Activated T-cell treated with anti-CD3 and anti-CD28 coated beads for 24 hours (primary cell): ENCODE measurements around the gene AKR1E2.

Experiments used
- DNase-seq: peaks from one replicate; pipeline ENCODE4 v3.0.0-alpha.2; 2020; ENCODE audit warnings: low read depth

AKR1E2 gene

DNA sequence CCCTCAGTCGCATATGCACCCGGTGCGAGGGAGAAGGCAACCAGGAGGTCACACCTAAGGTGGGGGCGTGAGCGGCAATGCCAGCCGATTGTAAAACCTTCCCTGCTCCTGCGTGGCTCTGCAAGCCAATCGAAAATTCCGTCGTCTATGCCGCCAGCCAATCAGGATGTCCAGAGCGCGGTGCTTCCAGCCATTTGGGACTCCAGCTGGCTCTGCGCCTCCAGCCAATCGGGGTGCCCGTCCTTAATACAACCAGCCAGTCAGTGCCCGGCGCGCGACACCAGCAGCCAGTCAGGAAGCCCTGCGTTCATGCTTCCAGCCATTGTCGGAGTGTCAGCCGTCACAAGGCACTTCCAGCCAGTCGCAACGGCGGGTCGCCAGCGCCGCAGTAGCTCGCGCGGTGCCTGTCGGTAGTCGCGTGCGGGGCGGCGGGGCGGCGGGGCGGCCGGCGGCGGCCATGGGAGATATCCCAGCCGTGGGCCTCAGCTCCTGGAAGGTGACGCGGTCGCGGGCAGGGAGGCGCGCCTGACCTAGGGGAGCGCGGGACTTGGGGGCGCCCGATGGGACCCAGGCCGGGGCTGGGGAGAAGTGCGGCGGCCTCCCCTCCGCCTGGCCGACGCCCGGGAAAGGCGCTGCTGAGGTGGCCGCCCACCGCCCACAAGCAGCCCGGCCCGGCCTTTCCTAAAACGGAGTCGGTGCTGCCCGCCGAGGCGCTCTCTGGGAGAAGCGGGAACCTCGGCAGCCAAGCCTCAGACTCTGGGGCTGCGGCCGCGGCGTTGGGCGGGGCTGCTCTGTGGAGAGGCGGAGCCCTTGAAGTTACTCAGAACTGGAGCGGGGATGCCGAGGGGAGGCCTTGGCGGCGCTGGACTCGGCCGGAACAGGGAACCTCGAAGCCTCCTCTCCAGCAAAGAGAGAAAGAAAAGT, at the start of gene AKR1E2:
Gene AKR1E2 (plus strand): TSS at position 340 of the 924 bp plus-strand sequence. CDS start 118 bp downstream, at position 458.
- DNase-seq = peak; percentile 81

DNA sequence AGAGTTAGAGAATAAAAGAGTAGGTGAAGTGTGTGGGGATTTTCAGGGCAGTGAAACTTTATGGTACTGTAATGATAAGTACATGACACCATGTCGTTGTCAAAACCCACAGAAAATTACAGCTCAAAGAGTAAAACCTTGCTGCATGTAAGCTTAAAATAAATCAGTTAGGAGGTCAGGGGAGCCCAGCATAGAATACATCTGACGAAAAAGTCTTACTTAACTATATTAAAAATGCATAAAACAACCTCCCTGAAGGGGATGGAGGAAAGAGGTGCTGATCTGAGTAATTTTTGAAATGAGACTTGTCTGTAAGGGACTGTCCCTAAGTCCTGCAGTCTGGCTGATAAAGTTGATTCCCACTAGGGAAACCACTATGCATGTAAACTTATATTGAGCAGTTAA, 49.8 kb upstream of the AKR1E2 start:
- DNase-seq = no peak

DNA sequence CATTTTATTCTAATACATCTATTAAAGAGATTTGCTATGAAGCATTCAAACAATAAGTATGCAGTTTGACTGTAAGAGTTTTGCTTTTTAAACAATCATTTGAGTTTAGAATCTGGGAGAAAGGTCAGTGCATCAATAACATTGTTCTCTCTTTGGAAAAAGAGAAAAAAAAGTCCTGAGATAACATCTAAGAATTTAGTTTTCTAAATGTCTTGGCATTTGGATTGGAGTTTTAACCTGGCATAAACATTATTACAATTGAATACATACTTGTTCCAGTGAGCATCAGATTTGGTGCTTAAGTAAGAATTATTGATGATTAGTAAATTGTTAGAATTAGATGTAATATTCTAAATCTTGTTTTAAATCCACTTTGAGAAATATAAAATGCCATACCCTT, 47.2 kb upstream of the AKR1E2 start:
- no peak for DNase-seq

DNA sequence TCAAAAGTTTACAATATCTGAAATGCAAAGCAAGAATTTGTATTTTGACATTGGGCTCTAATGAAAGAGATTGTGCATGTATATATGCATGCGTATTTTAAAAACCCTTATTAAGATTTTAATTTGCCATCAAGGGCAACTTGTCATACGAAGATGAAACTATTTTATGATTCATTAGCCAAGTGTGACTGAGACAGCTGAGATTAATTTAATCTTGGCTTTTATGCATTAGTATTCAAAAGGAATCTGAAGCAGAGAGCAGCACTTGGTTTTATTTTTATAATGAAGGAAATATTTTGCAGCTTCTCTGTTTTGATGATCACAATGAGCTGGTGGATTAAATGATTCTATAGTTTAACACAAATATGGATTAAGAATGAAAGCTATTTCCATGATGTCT, 45.9 kb upstream of the AKR1E2 start:
- no peak for DNase-seq

DNA sequence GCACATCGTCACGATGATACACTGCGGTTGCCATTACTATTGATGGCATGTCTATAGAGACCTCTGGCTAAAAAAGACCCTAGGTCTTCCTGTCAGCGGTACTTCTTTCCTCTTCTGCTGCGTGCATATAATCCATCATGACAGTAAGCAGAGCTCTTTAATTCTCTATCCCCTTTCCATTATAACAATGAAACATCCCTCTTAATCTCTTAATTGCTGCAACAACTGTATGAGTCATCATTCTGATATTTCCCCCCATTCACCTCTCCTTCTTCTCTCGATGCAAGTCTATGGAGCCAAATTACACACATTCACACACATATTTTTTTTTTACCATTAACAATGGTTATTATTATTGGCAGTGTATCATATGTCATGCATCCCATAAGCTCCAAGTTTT, 45.2 kb upstream of the AKR1E2 start:
- DNase-seq = no peak

DNA sequence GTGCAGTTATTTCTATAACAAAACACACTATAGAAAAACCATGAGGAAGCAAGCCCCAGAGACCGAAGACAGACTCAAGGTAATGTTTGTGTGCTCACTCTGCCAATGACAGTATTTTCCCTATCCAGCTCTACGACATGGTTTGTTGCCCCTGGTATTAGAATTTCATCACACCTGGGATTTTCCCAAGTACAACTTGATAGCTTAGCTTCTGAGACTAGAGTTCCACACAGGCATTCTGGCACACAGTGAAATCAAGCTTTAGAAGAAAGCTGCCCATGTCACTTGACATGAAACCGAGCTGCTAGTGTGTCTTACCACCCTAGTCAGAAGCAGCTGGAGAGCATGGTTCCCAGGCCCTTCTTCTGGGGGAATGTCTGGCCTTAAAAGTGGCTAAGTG, 44.1 kb upstream of the AKR1E2 start:
- no peak for DNase-seq

DNA sequence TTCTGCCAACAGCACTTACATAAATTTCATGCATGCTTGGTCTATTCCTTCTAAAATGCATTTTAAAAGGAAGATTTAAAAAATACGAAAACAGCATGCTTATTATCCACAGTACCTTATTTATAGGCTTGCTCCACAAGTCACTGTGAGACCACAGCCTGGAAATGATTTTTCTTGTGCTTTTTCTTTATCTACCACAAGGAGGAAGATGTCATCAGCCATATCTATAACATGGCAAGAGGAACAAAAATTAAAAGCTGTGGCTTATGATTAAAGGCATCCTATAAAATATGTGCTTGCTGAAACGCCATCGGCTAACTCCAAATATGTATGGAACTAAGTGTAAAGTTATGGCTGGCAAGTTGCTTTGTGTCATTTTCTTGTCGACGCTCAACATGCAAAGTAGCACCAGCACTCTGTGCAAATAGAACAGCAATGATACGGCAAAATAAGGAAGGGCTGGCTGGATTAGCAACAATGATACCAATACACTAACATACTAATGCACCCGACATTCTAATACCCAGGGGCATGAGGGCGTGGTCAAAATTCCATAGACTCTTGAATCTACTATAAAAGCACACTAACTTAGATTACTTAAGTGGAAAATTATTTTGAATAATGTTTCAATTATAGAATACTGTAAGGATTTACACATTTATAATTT, 41.2 kb upstream of the AKR1E2 start:
- no peak for DNase-seq

DNA sequence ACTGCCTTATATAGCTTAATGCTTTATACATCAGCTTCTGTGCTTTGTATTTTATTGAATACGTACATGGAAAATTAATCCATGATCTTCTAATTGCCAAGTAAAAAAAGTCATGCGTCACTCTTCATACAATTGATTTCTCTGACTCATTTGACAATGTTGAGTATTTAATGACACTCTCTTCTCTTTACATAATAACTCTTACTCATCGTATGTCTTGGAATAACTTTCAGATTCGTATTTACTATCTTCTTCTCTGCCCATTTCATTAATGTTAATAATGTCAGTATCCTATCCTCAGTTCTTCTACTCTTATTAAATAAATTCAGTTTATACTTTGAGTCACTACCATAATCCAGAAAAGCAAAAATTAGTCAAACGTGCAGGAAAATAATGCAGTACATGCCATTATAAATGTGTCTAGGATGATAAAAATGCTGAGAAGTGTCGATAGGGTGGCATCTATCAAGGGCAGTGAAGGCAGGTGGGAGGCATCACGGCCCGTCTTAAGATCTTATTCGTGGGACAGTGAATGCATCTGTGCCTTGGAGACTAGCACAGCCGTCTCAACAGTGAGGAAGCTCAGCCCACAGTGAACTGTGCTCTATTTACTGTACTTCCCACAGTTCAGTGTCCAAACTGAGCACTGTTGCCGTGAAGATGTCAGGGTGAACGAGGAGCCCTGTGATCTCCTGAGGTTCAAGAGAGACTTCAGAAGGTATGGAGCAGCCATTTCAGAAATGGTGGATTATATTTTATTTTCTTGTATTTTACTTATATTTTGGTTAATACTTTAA, 39.8 kb upstream of the AKR1E2 start:
- no peak for DNase-seq

DNA sequence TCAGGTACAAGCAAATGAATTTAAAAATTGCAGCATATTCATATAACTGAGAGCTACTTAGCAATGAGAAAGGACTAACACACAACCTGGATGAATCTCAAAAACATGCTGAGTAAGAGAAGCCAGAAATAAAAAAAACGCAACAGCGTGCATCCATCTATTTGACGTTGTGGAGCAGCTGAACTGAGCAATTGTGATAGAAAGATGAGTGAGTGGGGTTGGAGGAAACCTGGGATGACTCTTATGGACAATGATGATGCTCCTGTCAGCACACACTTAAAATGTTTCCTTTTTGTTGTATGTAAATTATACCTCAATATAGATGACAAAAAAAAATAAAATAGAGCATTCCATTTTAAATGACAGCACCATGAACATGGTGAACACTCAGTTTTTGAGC, 36.0 kb upstream of the AKR1E2 start:
- DNase-seq = no peak

DNA sequence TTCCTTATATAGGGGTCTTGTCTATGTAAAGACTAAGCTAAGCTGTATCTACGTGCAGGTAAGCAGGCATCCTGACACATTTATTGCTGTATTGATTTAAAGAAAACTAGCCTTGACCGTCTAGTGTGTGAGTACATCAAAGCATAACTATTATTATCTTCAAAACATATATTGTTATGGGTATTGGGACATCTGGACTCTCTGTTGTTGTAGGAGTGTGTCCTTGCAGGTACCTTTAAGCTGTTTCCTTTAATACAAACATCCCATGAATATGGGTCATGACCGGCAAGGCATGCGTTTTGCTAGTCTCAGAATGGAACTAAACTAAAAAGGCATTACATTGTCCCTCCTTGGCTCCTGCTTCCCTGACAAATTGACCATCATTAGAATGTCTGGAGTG, 35.1 kb upstream of the AKR1E2 start:
- no peak for DNase-seq

DNA sequence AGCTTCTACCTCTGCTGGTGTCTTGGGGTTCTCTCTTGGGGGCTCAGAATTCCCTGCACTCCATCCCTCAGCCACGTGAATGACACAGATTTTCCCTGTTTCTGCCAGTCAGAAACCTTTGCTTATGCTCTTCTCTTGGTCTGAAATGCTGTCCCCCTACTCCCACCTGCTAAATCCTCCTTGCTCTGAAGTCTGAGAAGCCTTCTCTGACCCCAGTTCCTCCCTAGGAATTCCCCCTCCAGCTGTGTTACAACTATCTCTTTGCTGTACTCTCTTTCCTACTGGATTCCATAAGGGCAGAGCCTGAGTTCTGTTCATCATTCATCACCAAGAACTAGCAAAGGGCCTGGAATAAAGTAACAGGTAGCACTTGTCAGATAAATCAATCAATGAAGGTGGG, 33.6 kb upstream of the AKR1E2 start:
- DNase-seq = no peak

DNA sequence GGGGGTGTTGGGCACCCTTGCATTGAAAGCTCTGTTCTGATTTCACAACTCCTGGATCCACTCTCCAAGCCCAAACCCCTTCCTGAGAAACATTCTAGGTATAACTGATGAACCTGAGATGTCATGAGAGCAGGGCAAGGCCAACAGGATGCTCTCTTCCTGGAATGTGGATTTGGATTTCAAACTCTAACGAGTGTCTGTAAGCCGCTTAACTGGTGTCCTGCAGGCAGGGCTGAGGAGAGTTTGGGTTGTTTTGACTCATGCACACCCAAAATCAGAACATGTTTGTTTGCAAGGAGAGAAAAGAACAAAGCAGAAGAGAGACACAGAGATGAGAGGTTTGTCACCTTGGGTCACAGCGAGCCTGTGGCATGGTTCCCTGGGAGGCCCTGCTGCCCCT, 24.6 kb upstream of the AKR1E2 start:
- no peak for DNase-seq

DNA sequence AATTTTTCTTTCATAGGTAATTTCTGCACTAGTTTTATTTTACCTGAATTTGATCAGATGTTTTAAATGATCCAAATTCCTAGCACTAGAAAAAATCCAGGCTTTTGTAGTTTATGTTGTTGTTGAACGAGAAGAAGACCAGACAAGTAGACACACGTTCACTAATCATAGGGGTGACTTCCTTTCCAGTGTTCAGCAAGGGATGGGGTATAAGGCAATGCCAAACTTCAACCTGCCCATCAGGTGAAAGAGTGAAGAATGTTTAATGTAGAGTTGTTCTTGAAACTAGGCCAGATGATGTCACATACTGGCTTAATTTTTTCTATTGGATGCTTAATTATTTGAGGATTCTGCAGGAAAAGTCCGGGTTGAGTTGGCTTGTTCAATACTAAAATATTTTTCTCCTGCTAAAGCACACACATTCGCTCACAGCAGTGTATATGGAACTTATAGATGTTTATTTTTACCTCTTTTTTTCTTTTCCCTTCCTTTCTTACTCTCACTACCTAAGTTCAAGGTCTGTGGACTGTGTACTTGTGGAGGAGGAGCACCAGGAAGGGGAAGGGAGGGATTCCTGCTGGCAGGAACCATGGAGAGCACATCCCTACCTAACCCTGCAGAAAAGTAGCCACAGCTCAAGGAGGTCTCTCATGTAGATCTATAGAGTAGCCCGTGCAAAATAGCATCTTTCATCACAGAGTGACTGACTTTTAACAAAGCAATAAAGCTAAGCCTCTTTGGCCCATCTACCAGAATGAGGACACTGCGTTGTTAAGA, 23.1 kb upstream of the AKR1E2 start:
- no peak for DNase-seq

DNA sequence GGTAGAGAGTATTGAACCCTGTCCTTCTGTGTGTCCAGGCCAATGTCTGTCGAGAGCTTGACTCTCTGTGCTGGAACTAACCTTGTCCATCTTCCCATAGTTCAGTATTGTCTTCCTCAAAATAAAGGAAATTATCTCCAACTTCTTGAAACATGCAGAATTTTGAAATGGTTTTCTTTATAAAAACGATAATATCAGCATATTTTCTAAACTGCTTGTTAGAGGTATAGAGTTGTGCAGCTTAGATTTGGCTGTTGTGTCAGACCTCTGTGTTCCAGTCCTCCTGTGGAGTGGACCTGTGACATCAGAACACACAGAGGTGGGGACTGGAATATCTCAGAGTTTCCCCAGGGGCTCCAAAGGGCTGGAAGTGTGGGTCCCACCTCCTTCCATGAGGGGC, 22.2 kb upstream of the AKR1E2 start:
- no peak for DNase-seq

DNA sequence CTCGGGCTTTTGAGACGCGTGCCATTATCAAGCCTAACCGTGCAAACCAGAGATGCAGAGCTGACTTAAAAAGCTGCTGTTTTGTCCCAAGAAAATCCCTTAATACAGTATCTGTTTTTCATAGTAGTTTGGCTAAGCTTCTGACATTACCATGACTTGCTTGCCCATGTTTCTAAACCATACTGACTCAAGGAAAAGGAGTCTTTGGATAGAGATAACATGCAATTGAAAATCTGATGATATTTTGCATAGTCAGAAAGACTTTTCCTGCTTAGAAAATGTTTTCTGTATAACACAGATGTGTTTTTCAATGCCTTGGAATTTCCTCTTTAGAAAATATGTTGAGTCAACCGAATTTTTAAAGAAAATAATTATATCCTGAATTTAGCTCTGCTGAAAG, 21.5 kb upstream of the AKR1E2 start:
- no peak for DNase-seq

DNA sequence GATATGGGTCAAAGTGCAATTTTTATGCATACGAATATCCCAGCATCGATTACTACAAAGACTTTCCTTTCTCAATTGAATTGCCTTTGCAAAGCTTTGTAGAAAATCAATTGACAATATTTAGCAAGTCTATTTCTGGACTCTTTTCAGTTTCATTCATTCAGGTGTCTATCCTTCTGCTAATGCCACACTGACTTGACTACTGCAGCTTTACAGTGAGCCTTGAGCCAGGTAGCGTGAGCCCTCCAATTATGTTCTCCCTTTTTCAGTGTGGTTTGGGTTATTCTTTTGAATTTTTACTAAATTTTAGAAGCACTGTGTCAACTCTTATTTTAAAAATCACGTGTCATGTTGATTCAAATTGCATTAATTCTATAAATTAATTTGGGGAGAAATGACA, 19.5 kb upstream of the AKR1E2 start:
- DNase-seq = no peak

DNA sequence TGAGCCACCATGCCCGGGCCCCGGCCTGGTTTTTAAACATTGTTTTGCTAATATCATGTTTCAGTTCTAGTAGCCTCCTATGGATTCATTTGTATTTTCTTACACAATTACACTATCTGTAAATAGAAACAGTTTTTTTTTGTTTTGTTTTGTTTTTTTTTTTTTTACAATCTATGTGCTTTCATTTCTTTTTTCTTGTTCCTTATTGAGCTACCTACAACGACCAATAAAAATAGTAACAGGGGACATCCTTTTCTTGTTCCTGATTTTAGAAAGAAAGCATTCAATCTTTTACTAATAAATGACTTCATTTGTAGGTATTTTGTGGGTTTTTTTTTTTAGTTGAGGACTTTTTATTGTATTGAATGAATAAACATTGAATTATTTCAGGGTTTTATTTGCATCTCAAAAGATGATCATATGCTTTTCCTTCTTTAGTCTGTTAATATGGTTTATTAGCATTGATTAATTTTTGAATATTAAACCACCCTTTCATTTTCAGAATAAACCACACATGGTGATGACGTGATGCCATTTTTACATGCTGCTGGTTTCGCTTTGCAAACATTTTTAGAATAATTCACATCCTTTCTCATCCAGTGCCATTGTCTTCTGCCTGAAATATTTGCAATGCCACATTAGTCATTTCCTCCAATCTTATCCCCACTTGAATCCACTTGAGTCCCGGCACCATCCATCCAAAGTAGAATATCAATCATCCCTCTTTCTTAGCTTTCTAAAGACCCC, 18.1 kb upstream of the AKR1E2 start:
- DNase-seq = no peak

DNA sequence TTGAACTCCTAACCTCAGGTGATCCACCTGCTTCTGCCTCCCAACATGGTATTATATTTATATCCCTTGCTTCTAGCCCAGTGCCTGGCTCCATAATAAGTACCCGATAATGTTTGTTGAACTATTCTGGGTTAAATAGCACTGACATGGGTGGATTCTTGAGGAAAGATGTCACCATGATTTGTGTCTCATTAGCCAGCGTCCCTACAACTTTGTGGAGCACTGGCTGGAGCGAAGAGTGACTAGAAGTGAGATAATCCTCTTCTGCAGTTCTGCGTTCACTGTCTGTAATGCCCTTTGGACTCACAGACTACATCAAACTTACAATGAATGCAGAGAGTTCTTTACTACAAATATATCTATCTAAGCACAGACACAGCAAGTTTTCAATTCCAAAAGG, 16.9 kb upstream of the AKR1E2 start:
- no peak for DNase-seq

DNA sequence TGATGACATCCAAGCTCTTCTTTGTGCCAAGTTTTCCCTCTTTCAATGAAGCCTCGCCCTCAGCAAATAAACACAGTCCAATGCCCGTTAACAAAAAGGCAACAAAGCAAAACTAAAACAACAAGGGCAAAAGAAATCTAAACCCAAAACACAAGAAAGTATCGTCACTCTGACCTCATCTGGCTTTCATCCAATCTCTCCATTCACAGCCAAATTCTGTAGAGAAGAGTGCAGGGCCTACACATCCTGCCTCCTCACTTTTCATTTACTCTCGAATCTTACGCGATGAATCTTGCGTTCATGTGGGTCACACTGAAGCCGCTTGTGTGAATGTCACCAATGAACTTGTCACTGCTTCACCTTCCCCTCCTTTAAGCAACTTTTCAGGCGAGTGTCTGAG, 15.9 kb upstream of the AKR1E2 start:
- no peak for DNase-seq

DNA sequence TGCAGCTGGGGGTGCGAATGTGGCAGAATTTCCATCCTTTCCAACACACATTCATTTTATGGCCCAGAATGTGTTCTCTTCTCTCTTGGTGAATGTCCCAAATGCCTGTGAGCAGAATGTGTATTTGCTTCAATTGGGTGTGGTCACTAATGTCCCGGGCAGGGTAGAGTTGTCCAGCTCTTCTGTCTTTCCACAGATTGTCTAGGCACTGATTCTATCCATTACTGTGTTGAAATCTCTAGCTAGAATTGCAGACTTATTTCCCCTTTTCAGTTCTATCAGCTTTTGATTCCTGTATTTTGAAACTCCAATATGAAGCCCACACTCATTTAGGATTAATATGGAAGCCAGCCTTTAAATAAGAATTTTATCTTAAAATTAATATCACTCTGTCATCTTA, 14.0 kb upstream of the AKR1E2 start:
- no peak for DNase-seq

DNA sequence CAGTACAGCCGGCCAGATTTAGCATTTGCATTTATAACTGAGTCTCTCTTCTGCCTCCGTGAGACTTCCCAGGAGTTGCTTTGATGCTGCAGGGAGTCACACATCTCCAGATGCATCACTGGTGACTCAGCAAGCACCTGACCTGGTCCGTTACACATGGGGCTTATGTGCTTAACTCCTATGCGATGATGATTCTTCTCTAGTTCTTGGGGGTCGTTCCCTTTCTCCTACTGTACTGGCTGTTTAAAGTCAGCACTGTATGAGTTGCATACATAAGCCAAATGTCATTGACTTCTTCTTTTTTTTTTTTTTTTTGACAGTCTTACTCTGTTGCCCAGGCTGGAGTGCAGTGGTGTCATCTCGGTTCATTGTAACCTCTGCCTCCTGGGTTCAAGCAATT, 13.0 kb upstream of the AKR1E2 start:
- DNase-seq = no peak
